Naive thymus-derived CD4-positive, alpha-beta T cell (primary cell): Measurements from ENCODE around the gene L1CAM. TPM values are rescaled to one million over a fixed set of nuclear protein-coding genes. Genes with fewer than 3 reads are reported as not detected.
"Not testable (repeated sequence)": the region's sequence is repeated elsewhere in the genome, so short reads cannot be mapped to it uniquely, and the experiment has no call there.

ENCODE experiments used
- ATAC-seq: fragments of 150-1000 bp; cut with Tn5 transposase; 2 replicates; pipeline ENCODE4 v1.10.0; 2021; ENCODE audit warnings: mild to moderate bottlenecking, moderate library complexity
- CTCF ChIA-PET: fragments of 350-600 bp; sonication (Branson Sonifier 250); formaldehyde crosslinking; loops from one replicate; lab custom pipeline; 2021; ENCODE audit warnings: antibody characterized with exemption; lab: Charles Lee
- POLR2A ChIA-PET: fragments of 350-600 bp; sonication (Branson Sonifier 250); formaldehyde crosslinking; loops from one replicate; lab custom pipeline; 2021; ENCODE audit warnings: antibody characterized with exemption, inconsistent platforms; lab: Charles Lee
- DNase-seq, 9 donors: peaks; one replicate each; pipeline versions ENCODE4 v3.0.0 to v3.0.0-alpha.2; 2020 to 2022; ENCODE audit warnings: mixed read lengths in 1 of 9
- H3K27ac ChIP-seq: one replicate; pipeline ENCODE4 v1.7.0; 2013; ENCODE audit warnings: mild to moderate bottlenecking, low read depth, low read length, moderate library complexity
- H3K27me3 ChIP-seq, 2 donors: one replicate each; pipeline ENCODE4 v1.7.0; 2013; ENCODE audit warnings: low read length in 2 of 2, mild to moderate bottlenecking in 2 of 2, moderate library complexity in 2 of 2; ENCODE audit not compliant: control insufficient read depth in 2 of 2, insufficient read depth in 2 of 2
- H3K36me3 ChIP-seq, 3 experiments: 1 replicate in 2 of 3; 2 replicates in 1 of 3; pipeline ENCODE4 v1.7.0; 2013; ENCODE audit warnings: low read length in 3 of 3, mild to moderate bottlenecking in 3 of 3, moderate library complexity in 1 of 3; ENCODE audit not compliant: insufficient read depth in 3 of 3, control insufficient read depth in 2 of 3
- H3K4me1 ChIP-seq, 2 donors: one replicate each; pipeline ENCODE4 v1.7.0; 2013; ENCODE audit warnings: low read length in 2 of 2, mild to moderate bottlenecking in 2 of 2, moderate library complexity in 1 of 2; ENCODE audit not compliant: control insufficient read depth in 2 of 2, insufficient read depth in 2 of 2
- H3K4me3 ChIP-seq: 2 replicates; pipeline ENCODE4 v1.7.0; 2013; ENCODE audit warnings: mild to moderate bottlenecking, low read length
- H3K9me3 ChIP-seq, 3 experiments: 1 replicate in 2 of 3; 2 replicates in 1 of 3; pipeline ENCODE4 v1.7.0; 2013; ENCODE audit warnings: low read length in 3 of 3; ENCODE audit not compliant: control insufficient read depth in 2 of 3
- H3K27ac Mint-ChIP-seq, 9 donors: one replicate each; pipeline ENCODE4 v1.8.0; 2020 to 2022; ENCODE audit warnings: mixed read lengths in 9 of 9, mild to moderate bottlenecking in 8 of 9, moderate library complexity in 5 of 9, inconsistent platforms in 2 of 9
- H3K27me3 Mint-ChIP-seq, 5 donors: one replicate each; pipeline ENCODE4 v1.8.0; 2021 to 2022; ENCODE audit warnings: mixed read lengths in 5 of 5, mild to moderate bottlenecking in 1 of 5
- H3K36me3 Mint-ChIP-seq, 5 donors: one replicate each; pipeline ENCODE4 v1.8.0; 2020 to 2022; ENCODE audit warnings: mixed read lengths in 5 of 5, mild to moderate bottlenecking in 3 of 5, inconsistent platforms in 1 of 5
- H3K4me1 Mint-ChIP-seq, 7 donors: one replicate each; pipeline ENCODE4 v1.8.0; 2020 to 2022; ENCODE audit warnings: mixed read lengths in 7 of 7, mild to moderate bottlenecking in 3 of 7, inconsistent platforms in 1 of 7
- H3K4me3 Mint-ChIP-seq, 10 donors: one replicate each; pipeline ENCODE4 v1.8.0; 2020 to 2022; ENCODE audit warnings: mild to moderate bottlenecking in 10 of 10, mixed read lengths in 10 of 10, moderate library complexity in 6 of 10, inconsistent platforms in 2 of 10
- H3K9me3 Mint-ChIP-seq, 11 donors: one replicate each; pipeline ENCODE4 v1.8.0; 2020 to 2022; ENCODE audit warnings: mixed read lengths in 11 of 11, mild to moderate bottlenecking in 4 of 11, inconsistent platforms in 1 of 11, moderate library complexity in 1 of 11
- intact Hi-C, 2 donors: fragments of 100-400 bp; cut with micrococcal nuclease; formaldehyde crosslinking; loops; one replicate each; pipeline ENCODE4 v1.15.1; 2023
- polyA plus RNA-seq, 2 donors: library from polyadenylated mRNA; unstranded; fragments of 300-500 nt; fragmentation: Illumina TruSeq; gene quantifications; one replicate each; pipeline ENCODE4 v1.2.3, GENCODE V29; 2021
- total RNA-seq, 6 experiments: library from RNA in 5 of 6; stranded (reverse) in 5 of 6; gene quantifications; 1 replicate in 5 of 6; 2 replicates in 1 of 6; pipeline ENCODE4 v1.2.3 and lab custom pipeline; 2021 to 2026

L1CAM gene
- total and polyA plus RNA-seq, 7 experiments from 2014 or later, result 0.16 to 9.2 (median 1.1) TPM; not detected in 2

- H3K4me1 ChIP-seq, result peaks cover 39 to 44% of the 10 kb centered on the region in 2 donors
- ATAC-seq, H3K27me3 ChIP-seq, H3K36me3 ChIP-seq, H3K4me3 ChIP-seq, H3K9me3 Mint-ChIP-seq, CTCF ChIA-PET, H3K27ac ChIP-seq, DNase-seq, H3K36me3 Mint-ChIP-seq, H3K9me3 ChIP-seq: not testable (repeated sequence)
- intact Hi-C loops, result loop anchor here (5.0 kb wide), 2 partner anchors 59 to 84 kb away; partner anchors contain the start of gene AVPR2 (in 1 of the 2)
- Mint-ChIP-seq H3K27me3 (peaks cover 0 to 20% (median 0%) of the 10 kb centered on the region in 5 donors), H3K27ac (peak overlapping the region in 1 of 9 donors; percentile 55), H3K4me3 (peak overlapping the region in 5 of 10 donors; percentile 25 to 67 (median 54)), H3K4me1 (peaks cover 18 to 58% (median 39%) of the 10 kb centered on the region in 7 donors)
- POLR2A ChIA-PET, result interaction anchor here (0.7 to 2.0 kb wide), 3 partner anchors 18 to 109 kb away, joined by 3 to 10 read pairs (median 4); partner anchors contain the start of genes IDH3G and SSR4
Observed at GRCh38 chrX:153818064-153818463, 67.9 kb downstream of the L1CAM start.

- Histone ChIP-seq H3K9me3 (no peaks in the 10 kb centered on the region), H3K27me3 (no peaks in the 10 kb centered on the region), H3K4me1 (peaks cover 32 to 37% of the 10 kb centered on the region in 2 donors), H3K36me3 (no peaks in the 10 kb centered on the region), H3K4me3 (peak overlapping the region; percentile 31), H3K27ac (no peak overlapping the region)
- H3K36me3 Mint-ChIP-seq, result peaks cover 0 to 6% (median 0%) of the 10 kb centered on the region in 5 donors
- H3K27me3 Mint-ChIP-seq, result peaks cover 0 to 23% (median 0%) of the 10 kb centered on the region in 5 donors
- ATAC-seq (peak; percentile 77), DNase-seq (peak in 7 of 9 donors; percentile 11 to 43 (median 37))
- H3K4me3 Mint-ChIP-seq, result peak overlapping the region; percentile 21 to 76 (median 67)
- H3K4me1 Mint-ChIP-seq, result peaks cover 11 to 51% (median 33%) of the 10 kb centered on the region in 7 donors
- CTCF ChIA-PET, result interaction anchor here (1.0 to 1.1 kb wide), 2 partner anchors 110 to 130 kb away, joined by 3 read pairs; no protein-coding TSS in a partner anchor
- H3K9me3 Mint-ChIP-seq, result no peaks in the 10 kb centered on the region
- intact Hi-C loops, result loop anchor here (1.0 to 5.0 kb wide), 4 partner anchors 23 to 110 kb away; partner anchors contain the start of genes ARHGAP4 (in 1 of the 2), AVPR2 (in 1 of the 2), IDH3G (in 1 of the 2) and SSR4 (in 1 of the 2)
- H3K27ac Mint-ChIP-seq, result peak overlapping the region in 3 of 9 donors; percentile 32 to 48 (median 48)
- POLR2A ChIA-PET, result interaction anchor here (2.0 kb wide), 1 partner anchor 110 kb away, joined by 4 read pairs; no protein-coding TSS in a partner anchor
Observed at GRCh38 chrX:153816831-153817690, 68.9 kb downstream of the L1CAM start.

GRCh38 chrX:153814591-153815315, 71.2 kb downstream of the L1CAM start:
- Histone ChIP-seq H3K4me3 (no peak overlapping the region), H3K27ac (no peak overlapping the region), H3K4me1 (peaks cover 19 to 22% of the 10 kb centered on the region in 2 donors), H3K9me3 (no peaks in the 10 kb centered on the region), H3K27me3 (no peaks in the 10 kb centered on the region), H3K36me3 (no peaks in the 10 kb centered on the region)
- ATAC-seq (no peak), DNase-seq (no peak)
- Mint-ChIP-seq H3K4me3 (no peak overlapping the region), H3K4me1 (peaks cover 11 to 34% (median 26%) of the 10 kb centered on the region in 7 donors), H3K9me3 (no peaks in the 10 kb centered on the region), H3K27ac (no peak overlapping the region), H3K36me3 (peaks cover 0 to 6% (median 0%) of the 10 kb centered on the region in 5 donors), H3K27me3 (peaks cover 0 to 29% (median 0%) of the 10 kb centered on the region in 5 donors)
- CTCF ChIA-PET, result interaction anchor here (0.6 kb wide), 1 partner anchor 244 kb away, joined by 3 read pairs; no protein-coding TSS in a partner anchor
- intact Hi-C loops, result loop anchor here (5.0 kb wide), 2 partner anchors 63 to 88 kb away; partner anchors contain the start of gene AVPR2 (in 1 of the 2)
- POLR2A ChIA-PET, result no interaction called here

- ATAC-seq (no peak), DNase-seq (no peak)
- H3K4me3 ChIP-seq, result no peak overlapping the region
- no peaks in the 10 kb centered on the region for H3K9me3 Mint-ChIP-seq
- no peak overlapping the region for H3K27ac ChIP-seq
- CTCF ChIA-PET, result no interaction called here
- H3K36me3 ChIP-seq, result no peaks in the 10 kb centered on the region
- H3K27ac Mint-ChIP-seq, result no peak overlapping the region
- POLR2A ChIA-PET, result no interaction called here
- H3K27me3 Mint-ChIP-seq, result peaks cover 0 to 26% (median 0%) of the 10 kb centered on the region in 5 donors
- H3K27me3 ChIP-seq, result no peaks in the 10 kb centered on the region
- peaks cover 11 to 26% (median 23%) of the 10 kb centered on the region in 7 donors for H3K4me1 Mint-ChIP-seq
- peaks cover 0 to 6% (median 0%) of the 10 kb centered on the region in 5 donors for H3K36me3 Mint-ChIP-seq
- intact Hi-C loops, result no loop called here
- H3K4me1 ChIP-seq, result peaks cover 14 to 15% of the 10 kb centered on the region in 2 donors
- no peak overlapping the region for H3K4me3 Mint-ChIP-seq
- H3K9me3 ChIP-seq, result no peaks in the 10 kb centered on the region
Observed at GRCh38 chrX:153813161-153813560, 72.8 kb downstream of the L1CAM start.

GRCh38 chrX:153812220-153812619, 73.8 kb downstream of the L1CAM start:
- intact Hi-C loops, result no loop called here
- no peak for ATAC-seq
- ChIA-PET POLR2A (no interaction called here), CTCF (no interaction called here)
- no peak for DNase-seq
- H3K4me1 Mint-ChIP-seq, result peaks cover 7 to 21% (median 17%) of the 10 kb centered on the region in 7 donors
- H3K4me1 ChIP-seq, result peaks cover 9% of the 10 kb centered on the region in 2 donors
- no peaks in the 10 kb centered on the region for H3K27me3 ChIP-seq
- H3K27ac ChIP-seq, result no peak overlapping the region
- H3K36me3 ChIP-seq, result no peaks in the 10 kb centered on the region
- peaks cover 0 to 2% (median 0%) of the 10 kb centered on the region in 11 donors for H3K9me3 Mint-ChIP-seq
- no peak overlapping the region for H3K27ac Mint-ChIP-seq
- H3K9me3 ChIP-seq, result no peaks in the 10 kb centered on the region
- peaks cover 0 to 6% (median 0%) of the 10 kb centered on the region in 5 donors for H3K36me3 Mint-ChIP-seq
- no peak overlapping the region for H3K4me3 ChIP-seq
- H3K27me3 Mint-ChIP-seq, result peaks cover 0 to 26% (median 0%) of the 10 kb centered on the region in 5 donors
- no peak overlapping the region for H3K4me3 Mint-ChIP-seq
